IMR-90 (cell line): ENCODE results near the gene MTURN.

Experiments
- BHLHE40 ChIP-seq: fragments of 150-350 bp; IDR thresholded peaks from 2 replicates; pipeline ENCODE4 v1.6.1; 2016; ENCODE audit warnings: mild to moderate bottlenecking, low read depth, low read length
- CTCF ChIP-seq: conservative IDR thresholded peaks from 2 replicates; pipeline ENCODE4 v1.5.1; 2012; ENCODE audit warnings: mild to moderate bottlenecking, low read depth, low read length, improper control_type of control experiment
- ELK1 ChIP-seq: fragments of 150-350 bp; IDR thresholded peaks from 2 replicates; pipeline ENCODE4 v1.6.1; 2016; ENCODE audit warnings: low read depth, mild to moderate bottlenecking, low read length, moderate library complexity, borderline replicate concordance
- FOS ChIP-seq: fragments of 150-350 bp; IDR thresholded peaks from 2 replicates; pipeline ENCODE4 v1.6.1; 2016; ENCODE audit warnings: low read depth, low read length
- MXI1 ChIP-seq: IDR thresholded peaks from 2 replicates; pipeline ENCODE4 v1.6.1; 2012; ENCODE audit warnings: low read depth, mild to moderate bottlenecking, low read length, moderate library complexity, borderline replicate concordance
- POLR2A ChIP-seq: IDR thresholded peaks from 2 replicates; pipeline ENCODE4 v1.6.1; 2012; ENCODE audit warnings: mild to moderate bottlenecking, low read depth, low read length
- RAD21 ChIP-seq: IDR thresholded peaks from 2 replicates; pipeline ENCODE4 v1.6.1; 2012; ENCODE audit warnings: low read length, improper control_type of control experiment
- SMC3 ChIP-seq: fragments of 150-350 bp; IDR thresholded peaks from 2 replicates; pipeline ENCODE4 v1.6.1; 2016; ENCODE audit warnings: low read depth, mild to moderate bottlenecking, antibody characterized with exemption, low read length, moderate library complexity

GRCh38 chr7:30160329-30160728 is 25.5 kb downstream of the MTURN start:
- TF ChIP-seq MXI1, result no peak
- no peak for TF ChIP-seq CTCF
- no peak for TF ChIP-seq POLR2A
- no peak for TF ChIP-seq SMC3
- TF ChIP-seq FOS, result no peak
- TF ChIP-seq RAD21, result no peak
- TF ChIP-seq ELK1, result no peak
- no peak for TF ChIP-seq BHLHE40
